Measurements from ENCODE around the gene THAP7.

DNA sequence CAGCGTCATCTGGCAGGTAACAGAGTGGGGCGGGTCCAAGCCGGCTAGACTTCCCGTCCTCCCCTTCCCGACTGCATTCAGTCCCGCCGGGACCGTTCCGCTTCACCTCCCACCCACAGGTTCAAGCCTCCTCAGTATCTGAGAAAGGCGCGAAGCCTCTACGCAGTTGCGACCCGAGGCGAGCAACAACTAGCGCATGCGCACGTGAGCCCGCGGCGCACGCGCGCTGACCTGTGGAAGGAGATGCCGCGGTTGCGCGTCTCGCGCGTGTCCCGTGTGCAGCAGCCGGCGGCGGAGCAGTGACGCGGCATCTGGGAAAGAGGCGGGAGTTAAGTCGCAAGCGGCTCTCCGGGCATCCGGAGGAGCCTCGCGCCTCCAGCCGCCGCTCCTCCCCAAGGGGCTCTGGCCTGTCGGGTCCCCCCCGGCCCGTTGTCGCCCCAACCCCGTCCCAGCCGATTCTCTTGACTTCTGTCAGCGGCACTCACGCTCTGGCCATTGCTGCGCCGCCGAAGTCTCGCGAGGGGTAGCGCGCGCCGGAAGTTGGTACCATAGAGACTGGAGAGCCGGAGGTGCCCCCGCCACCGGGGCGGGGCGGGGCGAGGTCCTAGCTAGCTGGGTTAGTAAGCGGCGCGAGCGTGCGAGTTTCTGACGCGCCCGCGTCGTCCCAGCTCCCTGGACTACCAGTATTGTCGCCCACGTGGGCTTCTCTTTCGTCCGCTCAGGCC lies at the start of gene THAP7:
- TF ChIP-seq ZNF274 (IDR thresholded peaks at IDR 0.05; ENCODE audit: low read depth, low read length): no peak
- peak; percentile 32 for TF ChIP-seq YY1 (IDR thresholded peaks at IDR 0.05; ENCODE audit: insufficient read depth, insufficient read length)
- TF ChIP-seq SUZ12 (IDR thresholded peaks at IDR 0.05; ENCODE audit: extremely low read depth, insufficient read depth, insufficient read length): no peak
